Measurements from ENCODE around the gene PODNL1. TPM values are rescaled to one million over a fixed set of nuclear protein-coding genes. Genes with fewer than 3 reads are reported as not detected.

Gene PODNL1
- total and polyA plus RNA-seq, 2 of the 8 experiments (the other 6 are each of a cell fraction or from before 2014, with no cell fraction given): 1.0 to 1.5 TPM

GRCh38 chr19:13986348-13986904, 48.2 kb upstream of the PODNL1 start:
- CTCF ChIA-PET (ENCODE audit: partially characterized antibody): interaction anchor here (1.2 to 2.1 kb wide), 4 partner anchors 16 to 84 kb away, joined by 5 to 9 read pairs (median 6); partner anchors contain the start of gene IL27RA
- Histone ChIP-seq H3K9ac (replicated peaks in 1 of 4; ENCODE audit: extremely low read depth in 1 of 4, low read depth in 3 of 4, low read length in 3 of 4) (peak overlapping the region in 2 of 4 experiments; percentile 36 to 38; a peak in 2 of 7 replicates), H2BK120ac (replicated peaks; ENCODE audit: low read depth, low read length) (peak overlapping the region; percentile 62), H2BK12ac (ENCODE audit: low read depth, low read length) (peak overlapping the region; percentile 96; the same call in 1 of the 2 replicates), H3K36me3 (ENCODE audit: control insufficient read depth in 2 of 4, insufficient read depth in 4 of 4, low read length in 3 of 4) (peaks cover 0 to 3% (median 0%) of the 10 kb centered on the region in 4 experiments; a peak in 1 of 8 replicates), H3K4ac (replicated peaks; ENCODE audit: insufficient read length, low read depth, low read length) (peak overlapping the region; percentile 76), H3K79me1 (ENCODE audit: low read depth, low read length) (no peaks in the 10 kb centered on the region), H4K91ac (replicated peaks; ENCODE audit: insufficient read length, low read length) (peak overlapping the region; percentile 99), H3K79me2 (ENCODE audit: control insufficient read depth in 1 of 2, insufficient read depth in 2 of 2, low read length in 2 of 2) (no peaks in the 10 kb centered on the region), H3K23ac (ENCODE audit: insufficient read length) (no peak overlapping the region), H2AK5ac (ENCODE audit: low read depth, low read length) (peak overlapping the region; percentile 47; the same call in 1 of the 2 replicates), H4K20me1 (replicated peaks in 1 of 2; ENCODE audit: control insufficient read depth in 1 of 2, insufficient read depth in 2 of 2, low read length in 2 of 2) (no peaks in the 10 kb centered on the region), H2BK5ac (ENCODE audit: low read depth, low read length) (peak overlapping the region; percentile 96), H4K5ac (ENCODE audit: insufficient read length, low read depth, low read length) (peak overlapping the region; percentile 57), H3K4me1 (replicated peaks in 1 of 4; ENCODE audit: control insufficient read depth in 3 of 4, insufficient read depth in 4 of 4, low read length in 3 of 4) (peaks cover 0 to 42% (median 36%) of the 10 kb centered on the region in 4 experiments; a peak in 6 of 7 replicates), H3K56ac (replicated peaks; ENCODE audit: insufficient read length, low read depth, low read length) (peak overlapping the region; percentile 74), H3K14ac (ENCODE audit: insufficient read length) (no peak overlapping the region), H3K27ac (ENCODE audit: low read depth, low read length) (peak overlapping the region; percentile 83; the same call in 1 of the 2 replicates), H2BK20ac (ENCODE audit: low read length) (peak overlapping the region; percentile 72; the same call in 1 of the 2 replicates), H3K4me2 (ENCODE audit: insufficient read depth in 1 of 2, low read depth in 2 of 2, low read length in 2 of 2) (peak overlapping the region; percentile 64 to 75), H3K23me2 (ENCODE audit: low read depth, low read length) (no peaks in the 10 kb centered on the region), H3K9me3 (ENCODE audit: insufficient read depth in 2 of 2, low read depth in 1 of 2, low read length in 1 of 2) (no peaks in the 10 kb centered on the region), H2AFZ (ENCODE audit: low read length) (no peak overlapping the region), H3K18ac (ENCODE audit: extremely low read depth, low read length) (peak overlapping the region; percentile 89), H3K27me3 (replicated peaks in 1 of 4; ENCODE audit: control insufficient read depth in 3 of 4, extremely low read depth in 1 of 4, insufficient read depth in 3 of 4, low read length in 3 of 4) (no peaks in the 10 kb centered on the region), H4K8ac (ENCODE audit: extremely low read depth, insufficient read depth, low read length) (peak overlapping the region; percentile 94; the same call in 1 of the 2 replicates), H3K4me3 (ENCODE audit: extremely low read depth in 1 of 4, insufficient read depth in 2 of 4, low read depth in 3 of 4, low read length in 4 of 4) (peak overlapping the region in 3 of 4 experiments; percentile 7 to 46 (median 26); a peak in 4 of 8 replicates), H2BK15ac (ENCODE audit: low read length) (peak overlapping the region; percentile 81; the same call in 1 of the 2 replicates)
- FAIRE-seq (no peak), DNase-seq (ENCODE audit: low read depth in 1 of 2, low spot score in 2 of 2) (peak; percentile 68 to 85)
- POLR2A ChIA-PET (ENCODE audit: partially characterized antibody): interaction anchor here (1.0 to 3.5 kb wide), 10 partner anchors 12 to 71 kb away, joined by 3 to 15 read pairs (median 4); partner anchors contain the start of gene RFX1
- 15% methylated on average over 19 of the region's 19 CpGs; no CpG with 5 or more reads in 1 of the 2 experiments for WGBS, 2 experiments (ENCODE audit: extremely low coverage in 1 of 2, insufficient coverage in 1 of 2, insufficient read length in 1 of 2, insufficient replicate concordance in 2 of 2, low coverage in 1 of 2, low lambda C conversion rate in 2 of 2, missing lambda C conversion rate in 1 of 2)
- TF ChIP-seq JUND (IDR thresholded peaks at IDR 0.05; ENCODE audit: low read length) (peak; percentile 66), ASH2L (IDR thresholded peaks at IDR 0.05; ENCODE audit: low read length) (peak; percentile 26), POLR2A (IDR thresholded peaks at IDR 0.05; ENCODE audit: control extremely low read depth in 1 of 2, low read depth in 2 of 2, low read length in 2 of 2) (peak in 1 of 2 experiments; percentile 51; a peak in 1 of 3 replicates), POLR2AphosphoS5 (IDR thresholded peaks at IDR 0.05; ENCODE audit: low read depth, low read length) (peak; percentile 34; the same call in 1 of the 2 replicates), RBBP5 (IDR thresholded peaks at IDR 0.05; ENCODE audit: borderline replicate concordance, low read depth, low read length) (0 out of 2 replicates have a peak, but pooled peaks have one; percentile 15), TAF1 (IDR thresholded peaks at IDR 0.05; ENCODE audit: low read depth, low read length) (0 out of 2 replicates have a peak, but pooled peaks have one; percentile 9), TEAD4 (IDR thresholded peaks at IDR 0.05; ENCODE audit: low read depth, low read length) (no peak), E2F6 (IDR thresholded peaks at IDR 0.05) (peak; percentile 57), MAX (IDR thresholded peaks at IDR 0.05) (peak; percentile 87), FOSL1 (IDR thresholded peaks at IDR 0.05; ENCODE audit: insufficient read depth, low read depth, low read length) (no peak), HDAC6 (IDR thresholded peaks at IDR 0.05; ENCODE audit: low read depth, low read length) (no peak)

Measured in H1 (cell line).